GM19438 (cell line): ENCODE data around the gene GALNTL6.

ENCODE experiments used
- ATAC-seq: cut with Tn5 transposase; IDR thresholded peaks from one replicate; pipeline ENCODE4 v1.9.1; 2021; ENCODE audit warnings: low read depth; ENCODE audit not compliant: unreplicated experiment

Gene GALNTL6

DNA sequence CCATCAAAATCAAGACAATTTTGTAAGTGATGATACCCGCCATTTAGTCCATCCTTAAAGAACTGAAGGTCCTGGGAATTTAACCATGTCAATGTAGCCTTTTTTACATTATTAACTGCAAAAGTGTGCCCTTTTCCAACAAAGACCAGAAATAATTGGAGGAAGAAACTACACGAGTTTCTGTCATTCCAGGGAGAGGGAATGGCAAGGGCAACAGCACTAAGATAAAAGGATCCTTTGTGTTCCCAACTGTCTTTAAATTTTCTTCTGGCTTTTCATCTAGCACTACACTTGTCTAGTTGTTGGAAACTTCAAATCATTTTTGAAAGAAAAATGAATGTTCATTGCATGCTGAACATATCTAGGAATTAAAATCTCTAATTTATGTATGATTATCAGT, 286.2 kb downstream of the GALNTL6 start:
- no peak for ATAC-seq

GRCh38 chr4:172103456-172103855, 290.3 kb downstream of the GALNTL6 start:
- ATAC-seq = no peak

DNA sequence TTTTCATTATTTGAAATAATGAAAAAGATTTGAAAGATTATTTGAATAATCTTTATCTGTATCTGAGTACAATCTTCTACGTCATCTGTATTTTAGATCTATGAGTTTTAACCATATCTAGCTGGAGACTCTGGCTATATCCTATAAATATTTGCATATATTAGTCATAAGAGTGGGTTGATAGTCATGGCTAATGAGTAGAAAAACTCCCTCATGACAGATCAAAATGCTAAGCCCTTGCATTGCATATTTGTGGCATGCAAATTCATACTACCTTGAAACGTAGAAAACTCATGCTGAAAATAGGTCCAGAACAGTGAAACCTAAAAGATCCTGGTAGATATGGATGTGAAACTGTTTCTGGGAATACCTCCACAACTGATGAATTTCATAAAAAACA, 291.3 kb downstream of the GALNTL6 start:
- ATAC-seq = no peak

DNA sequence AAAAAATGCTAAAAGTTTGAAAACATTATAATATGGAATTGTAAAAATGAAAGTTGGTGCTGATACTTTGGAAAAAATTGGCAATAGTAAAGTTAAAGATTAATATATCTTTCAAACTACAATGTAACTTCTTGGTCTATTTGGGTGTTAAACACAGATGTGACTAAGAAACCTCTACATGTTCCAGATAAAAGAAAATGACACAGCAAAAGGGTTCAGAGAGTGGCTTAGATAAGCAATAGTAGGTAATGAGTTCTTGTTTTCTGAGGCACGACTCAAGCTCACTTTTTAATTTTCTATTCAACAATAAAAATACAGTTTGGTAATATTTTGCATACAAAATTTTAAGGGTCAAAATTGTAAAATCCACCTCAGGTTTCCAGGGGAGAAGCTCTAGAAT, 292.7 kb downstream of the GALNTL6 start:
- ATAC-seq = no peak

GRCh38 chr4:172109466-172109865, 296.3 kb downstream of the GALNTL6 start:
- ATAC-seq = no peak

DNA sequence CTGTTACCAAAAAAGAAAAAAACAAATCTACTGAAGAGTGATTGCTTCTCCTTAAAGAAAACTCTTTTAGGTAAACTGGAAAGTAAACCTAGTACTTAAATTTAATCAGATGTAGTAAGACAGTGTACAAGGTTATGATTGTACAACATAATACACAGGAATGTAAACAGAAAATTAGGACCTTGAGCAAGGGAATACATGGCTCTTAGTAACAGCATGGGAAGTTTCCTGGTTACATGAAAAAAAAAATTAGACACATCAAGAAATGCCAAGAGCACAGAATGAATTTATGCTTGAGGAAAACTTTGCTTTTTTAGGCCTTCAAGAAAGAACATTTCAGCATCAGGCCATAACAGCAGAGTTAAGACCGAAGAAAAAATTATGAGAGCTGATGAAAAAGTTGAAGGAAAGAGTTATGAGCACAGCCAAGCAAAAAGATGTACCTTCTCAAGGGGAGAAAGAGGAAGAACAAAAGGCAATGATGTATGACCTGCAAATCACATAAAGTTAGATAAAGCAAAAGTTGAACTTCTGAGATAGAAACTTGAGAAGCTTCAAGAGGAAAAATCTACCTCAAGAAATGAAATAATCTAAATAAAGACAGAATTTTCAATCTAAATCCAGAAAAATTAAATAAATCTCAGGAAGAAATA, 311.6 kb downstream of the GALNTL6 start:
- ATAC-seq = no peak

- no peak for ATAC-seq
These were observed 312.2 kb downstream of the GALNTL6 start for GRCh38 chr4:172125443-172125842.

DNA sequence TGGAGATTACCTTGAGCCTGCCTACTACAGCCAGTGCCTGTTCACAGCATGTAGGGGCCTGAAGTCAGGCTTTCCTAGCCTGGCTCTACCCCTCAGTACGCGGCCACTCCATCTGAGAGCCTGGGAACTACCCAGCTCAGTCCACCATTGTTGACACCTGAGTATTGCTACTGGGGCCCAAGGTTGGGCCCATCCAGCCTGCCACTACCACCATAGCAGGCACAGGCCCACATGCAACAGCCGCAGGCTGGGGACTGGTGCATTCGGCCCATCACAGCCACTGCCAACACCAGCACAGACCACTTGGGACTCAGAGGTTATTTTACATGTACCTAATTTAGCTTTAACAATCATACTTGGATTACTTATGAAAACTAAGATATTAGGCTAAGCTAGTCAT, 314.0 kb downstream of the GALNTL6 start:
- ATAC-seq = no peak

- no peak for ATAC-seq
These were observed 316.4 kb downstream of the GALNTL6 start for GRCh38 chr4:172129593-172129992.

GRCh38 chr4:172134521-172134920, 321.3 kb downstream of the GALNTL6 start:
- no peak for ATAC-seq

GRCh38 chr4:172141025-172141424, 327.8 kb downstream of the GALNTL6 start:
- ATAC-seq = no peak

GRCh38 chr4:172142281-172142741, 329.1 kb downstream of the GALNTL6 start:
- ATAC-seq = no peak

- ATAC-seq = no peak
These were observed 330.6 kb downstream of the GALNTL6 start for GRCh38 chr4:172143605-172144314.

GRCh38 chr4:172147687-172148086, 334.5 kb downstream of the GALNTL6 start:
- no peak for ATAC-seq

GRCh38 chr4:172149329-172149728, 336.1 kb downstream of the GALNTL6 start:
- ATAC-seq = no peak

DNA sequence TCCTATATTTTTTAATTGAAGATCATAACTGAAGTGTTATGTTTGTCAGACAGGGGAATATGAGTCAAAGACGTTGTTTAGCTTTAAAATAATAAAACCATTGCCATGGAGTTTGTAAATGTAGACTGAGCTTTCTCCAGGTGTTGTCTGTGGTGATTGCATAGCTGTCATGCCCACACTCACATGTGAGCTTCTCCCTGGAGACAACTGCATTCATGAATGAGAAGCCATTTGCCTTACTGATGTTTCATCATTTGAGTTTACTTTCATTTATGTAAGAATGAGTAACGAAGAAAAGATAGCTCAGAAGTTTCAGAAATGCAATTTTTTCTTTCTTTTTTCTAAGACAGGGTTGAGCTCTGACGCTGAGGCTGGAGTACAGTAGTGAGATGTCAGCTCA, 339.1 kb downstream of the GALNTL6 start:
- no peak for ATAC-seq

DNA sequence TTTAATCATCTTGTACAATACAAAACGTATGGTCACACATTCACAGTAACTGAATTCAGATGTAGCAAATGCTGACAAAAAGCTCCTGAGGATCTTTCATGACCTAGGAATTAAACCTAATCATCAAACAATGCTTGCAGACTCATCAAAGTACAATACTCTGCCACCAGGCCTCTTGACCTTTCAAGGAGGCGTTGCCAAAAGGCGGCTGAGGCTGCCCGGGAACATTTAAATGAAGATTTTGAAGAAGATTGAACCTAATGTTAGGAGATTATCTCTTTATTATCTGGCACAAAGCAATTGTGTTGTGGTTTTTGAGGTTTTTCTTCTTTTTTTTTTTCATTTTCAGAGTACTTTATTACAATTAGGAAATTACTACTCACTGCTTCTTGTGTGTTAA, 340.5 kb downstream of the GALNTL6 start:
- ATAC-seq = no peak

DNA sequence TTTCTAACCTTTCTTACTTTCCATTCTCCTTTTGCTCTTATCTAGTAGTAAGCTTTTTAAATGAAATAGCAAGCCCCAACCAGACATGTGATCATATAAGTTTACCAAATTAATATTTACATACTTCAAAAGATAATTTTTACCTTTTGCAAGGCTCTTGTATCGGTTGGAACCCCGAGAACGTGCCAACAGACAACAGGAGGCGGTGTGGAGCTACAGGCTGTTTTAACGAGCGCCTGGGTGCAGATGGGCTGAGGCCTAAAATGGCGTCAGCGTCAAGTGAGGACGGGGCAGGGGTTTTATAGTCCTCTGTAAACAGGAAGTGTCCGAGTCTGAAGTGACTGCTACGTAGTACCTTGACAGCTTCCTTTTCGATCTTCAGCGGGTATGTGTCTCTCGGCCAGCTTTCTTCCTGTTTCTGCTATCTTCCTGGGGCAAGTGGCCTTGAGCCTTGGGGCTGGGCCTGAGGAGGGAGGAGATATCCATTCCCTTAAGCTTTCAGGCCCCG, 342.7 kb downstream of the GALNTL6 start:
- no peak for ATAC-seq

- no peak for ATAC-seq
These were observed 344.7 kb downstream of the GALNTL6 start for GRCh38 chr4:172157946-172158345.

DNA sequence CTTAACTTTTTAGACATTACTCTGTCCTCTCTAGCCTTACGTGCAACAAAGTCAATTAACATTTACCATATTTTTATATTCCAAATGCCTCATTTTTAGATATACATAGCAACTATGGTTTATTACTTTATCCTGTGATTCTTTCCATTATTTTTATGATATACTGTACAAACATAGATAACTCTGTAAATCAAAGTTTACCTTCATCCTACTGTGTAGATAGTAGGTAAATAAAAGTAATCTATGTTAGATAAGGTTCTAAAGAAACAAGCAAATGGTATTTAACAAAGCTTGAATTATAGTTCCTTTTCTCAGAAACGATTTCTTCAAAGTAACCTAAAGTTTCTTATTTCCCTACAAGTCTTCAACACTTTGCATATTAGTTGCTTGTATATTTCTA, 350.0 kb downstream of the GALNTL6 start:
- ATAC-seq = no peak

DNA sequence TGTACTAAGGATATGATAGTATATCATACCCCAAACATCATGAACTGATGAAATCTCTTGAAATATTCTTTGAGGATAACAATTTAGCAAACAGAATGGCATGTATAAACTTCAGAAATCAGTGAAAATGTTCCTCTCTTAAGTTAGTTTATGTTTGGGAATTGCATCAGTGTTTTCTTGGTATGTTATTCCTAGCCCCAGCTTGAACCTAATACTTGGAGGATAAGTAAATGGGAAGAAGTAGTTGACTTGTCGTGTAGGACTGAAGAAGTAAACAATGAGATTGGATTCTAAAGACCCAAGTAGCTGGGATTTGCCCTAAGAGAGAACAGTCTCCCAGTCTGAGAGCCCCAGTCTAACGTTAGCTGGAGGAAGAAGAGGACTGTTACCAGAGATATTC, 355.7 kb downstream of the GALNTL6 start:
- ATAC-seq = no peak

- ATAC-seq = no peak
These were observed 356.7 kb downstream of the GALNTL6 start for GRCh38 chr4:172169871-172170270.
